GM21447 (cell line): ENCODE data around the gene CHTF18.
A peak's percentile ranks its signal among the peaks of the same experiment; 100 is the strongest.
"Not testable (repeated sequence)": the region's sequence is repeated elsewhere in the genome, so short reads cannot be mapped to it uniquely, and the experiment has no call there.

Experiments
- ATAC-seq: cut with Tn5 transposase; IDR thresholded peaks from one replicate; pipeline ENCODE4 v1.9.1; 2021; ENCODE audit not compliant: unreplicated experiment

CHTF18 gene

GRCh38 chr16:788399-789126 is at the start of gene CHTF18:
Gene CHTF18 (plus strand): TSS chr16:788620. CDS start chr16:788685, 65 bp downstream.
- peak; percentile 62 for ATAC-seq

GRCh38 chr16:739560-740458 is 48.6 kb upstream of the CHTF18 start:
- ATAC-seq: no peak

DNA sequence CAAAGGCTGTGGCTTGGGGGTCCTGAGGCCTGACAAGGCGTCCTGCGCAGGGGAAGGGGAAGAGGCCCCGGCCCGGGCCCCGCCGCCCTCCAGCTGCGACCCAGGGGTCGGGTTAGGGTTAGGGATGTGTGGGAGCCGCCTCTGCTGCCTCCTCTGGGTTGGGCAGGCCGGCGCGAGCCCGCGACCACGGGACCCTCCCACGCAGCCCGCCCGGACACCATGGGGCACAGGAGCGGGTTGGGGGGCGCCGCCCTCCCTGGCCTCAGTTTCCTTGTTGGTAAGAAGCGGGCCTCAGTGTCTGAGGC is 48.0 kb upstream of the CHTF18 start:
- ATAC-seq: no peak

GRCh38 chr16:740764-741505 is 47.5 kb upstream of the CHTF18 start, which contains the start of gene CIAO3:
Gene CIAO3 (minus strand): TSS chr16:740997. CDS start chr16:740985, 12 bp downstream.
- ATAC-seq: peak; percentile 54

DNA sequence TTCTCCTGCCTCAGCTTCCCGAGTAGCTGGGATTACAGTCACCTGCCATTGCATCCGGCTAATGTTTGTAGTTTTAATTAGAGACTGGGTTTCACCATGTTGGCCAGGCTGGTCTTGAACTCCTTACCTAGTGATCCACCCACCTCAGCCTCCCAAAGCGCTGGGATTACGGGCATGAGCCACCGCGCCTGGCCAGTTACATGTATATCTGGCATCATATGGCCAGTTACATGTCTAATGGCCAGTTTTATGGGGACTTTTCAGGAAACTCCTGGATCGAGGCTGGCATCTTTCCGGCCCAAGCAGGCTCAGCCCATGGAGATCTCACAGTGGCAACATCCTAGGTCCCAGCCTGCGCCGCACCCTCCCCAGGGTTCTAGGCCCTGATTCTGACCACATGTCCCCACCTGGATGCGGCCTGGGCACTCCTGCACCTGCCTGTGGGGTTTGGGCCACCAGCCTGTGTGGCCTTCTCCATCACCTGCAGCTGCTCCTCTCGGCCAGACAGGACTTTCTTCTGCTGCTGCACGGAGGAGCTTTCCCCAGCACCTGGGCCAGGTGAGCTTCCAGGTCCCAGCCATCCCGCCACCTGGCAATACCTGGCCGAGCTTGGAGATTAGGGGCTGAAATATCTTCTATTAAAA is 46.3 kb upstream of the CHTF18 start:
- ATAC-seq: no peak

- ATAC-seq: not testable (repeated sequence)
Measured at GRCh38 chr16:742894-743293, 45.5 kb upstream of the CHTF18 start.

- ATAC-seq: no peak
Measured at GRCh38 chr16:743794-744500, 44.5 kb upstream of the CHTF18 start.

GRCh38 chr16:745739-746138 is 42.7 kb upstream of the CHTF18 start:
- no peak for ATAC-seq

DNA sequence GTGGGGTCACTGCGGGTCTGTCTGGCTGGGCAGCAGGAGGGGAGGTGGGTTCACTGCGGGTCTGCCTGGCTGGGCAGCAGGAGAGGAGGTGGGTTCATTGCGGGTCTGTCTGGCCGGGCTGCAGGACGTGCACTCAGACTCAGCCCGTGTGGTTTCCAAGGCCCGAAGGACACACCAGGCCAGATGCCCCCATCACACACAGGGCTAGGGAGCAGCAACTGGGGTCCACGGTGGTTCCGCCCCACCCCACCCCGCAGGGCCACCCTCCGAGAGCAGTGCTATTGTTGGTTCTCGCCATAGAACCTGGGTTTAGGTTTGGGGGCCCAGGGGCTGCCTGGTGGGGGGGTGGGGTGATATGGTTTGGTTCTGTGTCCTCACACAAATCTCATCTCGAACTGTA is 41.8 kb upstream of the CHTF18 start:
- no peak for ATAC-seq

- ATAC-seq: no peak
Measured at GRCh38 chr16:747978-748746, 40.3 kb upstream of the CHTF18 start.

DNA sequence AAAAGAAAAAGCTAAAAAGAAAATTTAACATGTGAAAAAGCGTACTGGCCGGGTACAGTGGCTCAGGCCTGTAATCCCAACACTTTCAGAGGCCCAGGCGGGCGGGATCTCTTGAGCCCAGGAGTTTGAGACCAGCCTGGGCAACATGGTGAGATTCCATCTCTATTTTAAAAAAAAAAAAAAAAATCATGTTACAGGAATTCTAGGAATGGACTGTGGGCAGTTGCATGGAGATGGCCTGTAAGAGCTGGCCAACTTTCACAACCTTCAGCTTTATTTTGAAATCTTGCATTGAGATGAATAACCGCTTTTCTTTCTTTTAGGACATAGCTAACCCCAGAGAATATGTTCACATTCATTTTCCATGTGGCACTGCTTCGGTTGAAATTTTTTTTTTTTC is 39.4 kb upstream of the CHTF18 start:
- no peak for ATAC-seq

- no peak for ATAC-seq
Measured at GRCh38 chr16:750485-750884, 37.9 kb upstream of the CHTF18 start.

- no peak for ATAC-seq
Measured at GRCh38 chr16:751152-752006, 37.0 kb upstream of the CHTF18 start.

DNA sequence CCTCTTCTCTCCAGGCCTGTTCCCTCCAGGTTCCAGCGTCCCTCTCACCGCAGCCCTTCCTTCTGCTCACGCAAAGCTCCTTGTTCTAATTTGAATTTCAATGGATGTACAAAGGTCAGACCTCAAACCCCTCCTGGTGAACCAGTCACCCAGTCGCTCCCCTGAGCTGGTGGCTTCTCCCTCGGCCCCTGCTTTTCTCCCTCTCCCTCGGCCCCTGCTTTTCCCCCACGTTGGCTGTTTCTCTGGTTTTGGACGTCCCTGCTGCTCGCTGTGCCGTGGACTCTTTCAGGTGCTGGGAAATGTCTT is 36.5 kb upstream of the CHTF18 start:
- ATAC-seq: no peak

DNA sequence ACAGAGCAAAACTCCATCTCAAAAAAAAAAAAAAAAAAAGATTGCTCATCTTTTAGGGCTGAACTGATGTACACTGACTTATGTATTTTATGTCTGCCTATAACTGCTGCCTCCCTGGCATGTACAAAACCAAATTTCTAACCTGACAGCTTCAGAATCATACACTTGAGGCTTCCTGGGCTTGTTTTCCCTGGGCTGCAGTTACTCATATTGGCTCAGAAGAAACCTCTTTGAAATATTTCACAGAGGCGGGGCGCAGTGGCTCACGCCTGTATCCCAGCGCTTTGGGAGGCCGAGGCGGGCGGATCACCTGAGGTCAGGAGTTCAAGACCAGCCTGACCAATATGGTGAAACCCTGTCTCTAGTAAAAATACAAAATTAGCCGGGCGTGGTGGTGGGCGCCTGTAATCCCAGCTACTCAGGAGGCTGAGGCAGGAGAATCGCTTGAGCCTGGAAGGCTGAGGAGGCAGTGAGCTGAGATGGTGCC is 34.3 kb upstream of the CHTF18 start:
- not testable (repeated sequence) for ATAC-seq

GRCh38 chr16:754656-755055 is 33.8 kb upstream of the CHTF18 start:
- no peak for ATAC-seq

- ATAC-seq: no peak
Measured at GRCh38 chr16:756428-756827, 32.0 kb upstream of the CHTF18 start.

DNA sequence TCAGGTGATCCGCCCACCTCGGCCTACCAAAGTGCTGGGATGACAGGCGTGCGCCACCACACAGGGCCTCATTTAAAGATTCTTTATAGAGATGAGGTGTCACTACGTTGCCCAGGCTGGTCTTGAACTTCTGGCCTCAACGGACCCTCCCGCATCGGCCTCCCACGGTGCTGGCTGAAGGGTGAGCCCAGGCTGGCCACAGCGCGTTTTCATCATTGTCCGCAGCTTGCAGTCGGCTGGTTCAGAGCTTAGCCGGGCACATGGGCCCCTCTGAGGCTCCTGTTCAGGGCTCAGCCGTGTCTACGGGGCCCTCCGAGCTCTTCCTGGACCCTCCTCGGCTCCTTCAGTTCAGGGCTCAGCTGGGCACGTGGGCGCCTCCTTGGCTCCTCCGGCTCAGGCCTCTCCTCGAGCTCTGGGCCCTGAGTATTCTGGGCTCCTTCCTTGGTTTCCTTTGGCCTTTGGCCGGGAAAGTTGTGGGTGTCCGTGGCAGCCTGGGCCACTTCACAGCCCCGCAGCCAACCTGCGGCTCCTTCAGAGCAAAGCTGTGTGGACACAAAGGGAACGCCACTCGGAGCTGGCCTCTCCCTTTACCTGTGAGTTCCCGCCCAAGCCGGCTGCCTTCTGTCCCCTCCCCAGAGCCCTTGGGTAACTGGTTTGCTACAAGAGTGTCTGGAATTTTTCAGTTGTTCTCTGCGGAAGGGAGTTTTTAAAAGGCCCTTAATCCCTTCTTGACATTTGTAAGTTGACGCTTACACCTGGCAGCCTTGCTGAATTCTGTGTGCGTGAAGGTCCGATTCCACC is 29.1 kb upstream of the CHTF18 start:
- no peak for ATAC-seq
